Stimulated activated naive CD8-positive, alpha-beta T cell treated with anti-CD3 and anti-CD28 coated beads, Interleukin-15, amount 100 ng/mL, for 72 hours (primary cell): ENCODE results near the gene MED25.

ENCODE experiments used
- ATAC-seq: fragments of 150-1000 bp; cut with Tn5 transposase; 2 replicates; pipeline ENCODE4 v1.10.0; 2021; ENCODE audit warnings: mild to moderate bottlenecking, moderate library complexity
- DNase-seq, 2 donors: peaks; one replicate each; pipeline ENCODE4 v3.0.0; 2021 to 2022
- H3K27ac Mint-ChIP-seq, 2 donors: one replicate each; pipeline ENCODE4 v1.8.0; 2022; ENCODE audit warnings: mild to moderate bottlenecking in 2 of 2, mixed read lengths in 2 of 2, moderate library complexity in 2 of 2
- H3K27me3 Mint-ChIP-seq: one replicate; pipeline ENCODE4 v1.8.0; 2022; ENCODE audit warnings: mixed read lengths
- H3K4me1 Mint-ChIP-seq: one replicate; pipeline ENCODE4 v1.8.0; 2022; ENCODE audit warnings: mild to moderate bottlenecking, mixed read lengths
- H3K4me3 Mint-ChIP-seq, 2 donors: one replicate each; pipeline ENCODE4 v1.8.0; 2022; ENCODE audit warnings: mild to moderate bottlenecking in 2 of 2, mixed read lengths in 2 of 2, moderate library complexity in 1 of 2
- H3K9me3 Mint-ChIP-seq, 2 donors: one replicate each; pipeline ENCODE4 v1.8.0; 2022; ENCODE audit warnings: mixed read lengths in 2 of 2

Gene MED25

GRCh38 chr19:49854378-49855263, 36.5 kb downstream of the MED25 start:
- DNase-seq, result no peak
- H3K9me3 Mint-ChIP-seq, result peaks cover 6 to 8% of the 10 kb centered on the region in 2 donors
- no peak overlapping the region for H3K4me3 Mint-ChIP-seq
- ATAC-seq, result no peak
- peaks cover 42% of the 10 kb centered on the region for H3K4me1 Mint-ChIP-seq
- no peaks in the 10 kb centered on the region for H3K27me3 Mint-ChIP-seq
- H3K27ac Mint-ChIP-seq, result peak overlapping the region in 1 of 2 donors; percentile 48

GRCh38 chr19:49855277-49855675, 37.2 kb downstream of the MED25 start:
- DNase-seq (no peak), ATAC-seq (no peak)
- Mint-ChIP-seq H3K9me3 (peaks cover 0 to 1% of the 10 kb centered on the region in 2 donors), H3K4me3 (no peak overlapping the region), H3K4me1 (peaks cover 35% of the 10 kb centered on the region), H3K27me3 (no peaks in the 10 kb centered on the region), H3K27ac (peak overlapping the region in 1 of 2 donors; percentile 34)

- Mint-ChIP-seq H3K27me3 (no peaks in the 10 kb centered on the region), H3K4me1 (peaks cover 34% of the 10 kb centered on the region), H3K4me3 (no peak overlapping the region), H3K27ac (peak overlapping the region in 1 of 2 donors; percentile 34), H3K9me3 (no peaks in the 10 kb centered on the region)
- DNase-seq (no peak), ATAC-seq (peak; percentile 4)
Observed at GRCh38 chr19:49855676-49856573, 37.8 kb downstream of the MED25 start.

GRCh38 chr19:49856574-49857021, 38.5 kb downstream of the MED25 start:
- Mint-ChIP-seq H3K9me3 (no peaks in the 10 kb centered on the region), H3K4me3 (no peak overlapping the region), H3K27me3 (no peaks in the 10 kb centered on the region), H3K27ac (no peak overlapping the region), H3K4me1 (peaks cover 34% of the 10 kb centered on the region)
- DNase-seq, result no peak
- peak; percentile 10 for ATAC-seq

- ATAC-seq (no peak), DNase-seq (no peak)
- Mint-ChIP-seq H3K27me3 (no peaks in the 10 kb centered on the region), H3K9me3 (no peaks in the 10 kb centered on the region), H3K4me3 (no peak overlapping the region), H3K4me1 (peaks cover 28% of the 10 kb centered on the region), H3K27ac (no peak overlapping the region)
Observed at GRCh38 chr19:49857061-49857837, 39.2 kb downstream of the MED25 start.

GRCh38 chr19:49857838-49858087, 39.7 kb downstream of the MED25 start:
- Mint-ChIP-seq H3K27me3 (no peaks in the 10 kb centered on the region), H3K27ac (no peak overlapping the region), H3K9me3 (no peaks in the 10 kb centered on the region), H3K4me1 (peaks cover 24% of the 10 kb centered on the region), H3K4me3 (no peak overlapping the region)
- ATAC-seq (no peak), DNase-seq (no peak)

GRCh38 chr19:49858088-49858985, 40.2 kb downstream of the MED25 start:
- H3K27ac Mint-ChIP-seq, result peak overlapping the region in 1 of 2 donors; percentile 71
- H3K4me3 Mint-ChIP-seq, result no peak overlapping the region
- no peaks in the 10 kb centered on the region for H3K9me3 Mint-ChIP-seq
- no peak for ATAC-seq
- no peaks in the 10 kb centered on the region for H3K27me3 Mint-ChIP-seq
- peaks cover 24% of the 10 kb centered on the region for H3K4me1 Mint-ChIP-seq
- DNase-seq, result no peak

- no peak for ATAC-seq
- Mint-ChIP-seq H3K27me3 (no peaks in the 10 kb centered on the region), H3K4me3 (no peak overlapping the region), H3K27ac (peak overlapping the region in 1 of 2 donors; percentile 63), H3K4me1 (peaks cover 29% of the 10 kb centered on the region), H3K9me3 (no peaks in the 10 kb centered on the region)
- DNase-seq, result no peak
Observed at GRCh38 chr19:49859682-49860335, 41.7 kb downstream of the MED25 start.

- DNase-seq, result no peak
- Mint-ChIP-seq H3K27ac (peak overlapping the region in 1 of 2 donors; percentile 63), H3K4me1 (peaks cover 30% of the 10 kb centered on the region)
Observed at GRCh38 chr19:49860336-49861102, 42.4 kb downstream of the MED25 start.

GRCh38 chr19:49861107-49861506, 43.0 kb downstream of the MED25 start:
- Mint-ChIP-seq H3K4me3 (no peak overlapping the region), H3K27ac (no peak overlapping the region), H3K9me3 (no peaks in the 10 kb centered on the region), H3K4me1 (peaks cover 34% of the 10 kb centered on the region), H3K27me3 (no peaks in the 10 kb centered on the region)
- DNase-seq, result no peak
- no peak for ATAC-seq

More at GRCh38 chr19:49860336-49861102, 42.4 kb downstream of the MED25 start:
- no peaks in the 10 kb centered on the region for H3K9me3 Mint-ChIP-seq
- ATAC-seq, result no peak
- H3K4me3 Mint-ChIP-seq, result no peak overlapping the region
- H3K27me3 Mint-ChIP-seq, result no peaks in the 10 kb centered on the region

GRCh38 chr19:49861541-49862378, 43.7 kb downstream of the MED25 start:
- H3K4me3 Mint-ChIP-seq, result no peak overlapping the region
- no peak for DNase-seq
- H3K4me1 Mint-ChIP-seq, result peaks cover 40% of the 10 kb centered on the region
- H3K27ac Mint-ChIP-seq, result no peak overlapping the region
- no peaks in the 10 kb centered on the region for H3K27me3 Mint-ChIP-seq
- ATAC-seq, result peak; percentile 18
- H3K9me3 Mint-ChIP-seq, result no peaks in the 10 kb centered on the region

- peak overlapping the region in 1 of 2 donors; percentile 80 for H3K27ac Mint-ChIP-seq
- DNase-seq (no peak), ATAC-seq (no peak)
- H3K4me3 Mint-ChIP-seq, result no peak overlapping the region
- peaks cover 43% of the 10 kb centered on the region for H3K4me1 Mint-ChIP-seq
- no peaks in the 10 kb centered on the region for H3K9me3 Mint-ChIP-seq
- no peaks in the 10 kb centered on the region for H3K27me3 Mint-ChIP-seq
Observed at GRCh38 chr19:49862391-49863253, 44.5 kb downstream of the MED25 start.
